Panc1 (cell line): ENCODE data around the gene COIL. TPM values are rescaled to one million over a fixed set of nuclear protein-coding genes. Genes with fewer than 3 reads are reported as not detected.

Source experiments
- ATAC-seq: fragments of 200-7000 bp; cut with Tn5 transposase; 2 replicates; pipeline ENCODE4 v1.9.1; 2020; ENCODE audit warnings: mild to moderate bottlenecking, moderate library complexity
- BruUV-seq: library from RNA; stranded (reverse); fragments of 400-500 nt; replicated peaks from 2 replicates; lab custom pipeline; 2021; lab: Mats Ljungman, UMichigan
- CTCF ChIA-PET: fragments of 300-600 bp; sonication (Branson Sonifier 250); formaldehyde crosslinking; loops from one replicate; lab custom pipeline; 2022; ENCODE audit warnings: antibody characterized with exemption; lab: Charles Lee
- POLR2A ChIA-PET: fragments of 300-600 bp; sonication (Branson Sonifier 250); formaldehyde crosslinking; loops from one replicate; lab custom pipeline; 2022; ENCODE audit warnings: antibody characterized with exemption; lab: Charles Lee
- DNase-seq: peaks from one replicate; pipeline ENCODE4 v3.0.0-alpha.2; 2010; ENCODE audit warnings: low read depth, low spot score
- H3K27ac ChIP-seq: 2 replicates; pipeline ENCODE4 v1.5.1; 2011; ENCODE audit warnings: mild to moderate bottlenecking, low read length, inconsistent platforms
- H3K27me3 ChIP-seq: fragments of 200-500 bp; sonication (Bioruptor generic); 2 replicates; pipeline ENCODE4 v1.6.0; 2014; ENCODE audit warnings: low read length, inconsistent platforms; ENCODE audit not compliant: control insufficient read depth, insufficient read depth
- H3K36me3 ChIP-seq: fragments of 200-500 bp; sonication (Bioruptor generic); 2 replicates; pipeline ENCODE4 v1.5.1; 2014; ENCODE audit warnings: inconsistent platforms, mild to moderate bottlenecking, low read length, moderate library complexity; ENCODE audit not compliant: control insufficient read depth, insufficient read depth
- H3K4me1 ChIP-seq: 2 replicates; pipeline ENCODE4 v1.5.1; 2011; ENCODE audit warnings: inconsistent platforms, mild to moderate bottlenecking, low read length, moderate library complexity; ENCODE audit not compliant: control insufficient read depth, insufficient read depth
- H3K4me3 ChIP-seq, 2 experiments: 2 replicates each; pipeline ENCODE4 v1.5.1; 2011 to 2012; ENCODE audit warnings: low read depth in 2 of 2, low read length in 2 of 2, mild to moderate bottlenecking in 2 of 2, inconsistent platforms in 1 of 2, moderate library complexity in 1 of 2
- H3K9me3 ChIP-seq: fragments of 200-500 bp; sonication (Bioruptor generic); 2 replicates; pipeline ENCODE4 v1.5.1; 2014; ENCODE audit warnings: low read depth, mild to moderate bottlenecking, inconsistent platforms, low read length, moderate library complexity; ENCODE audit not compliant: control insufficient read depth, insufficient read depth
- POLR2AphosphoS5 ChIP-seq: IDR thresholded peaks from 2 replicates; pipeline ENCODE4 v1.6.1; 2012; ENCODE audit warnings: mild to moderate bottlenecking, low read depth, low read length, moderate library complexity
- SIN3A ChIP-seq: IDR thresholded peaks from 2 replicates; pipeline ENCODE4 v1.6.1; 2012; ENCODE audit warnings: low read depth, mild to moderate bottlenecking, low read length, moderate library complexity, borderline replicate concordance; ENCODE audit not compliant: insufficient read depth
- TCF7L2 ChIP-seq: IDR thresholded peaks from 2 replicates; pipeline ENCODE4 v1.6.1; 2011; ENCODE audit warnings: mild to moderate bottlenecking, low read depth, low read length, inconsistent platforms
- in situ Hi-C: cut with HindIII; loops from 2 replicates; pipeline ENCODE4 v1.10.0; 2016; ENCODE audit warnings: low sequenced_read_pairs, low pct_unique_long_range_greater_than_20kb
- intact Hi-C: fragments of 100-400 bp; cut with micrococcal nuclease; formaldehyde crosslinking; loops from one replicate; pipeline ENCODE4 v1.10.0; 2022; ENCODE audit not compliant: unreplicated experiment
- total RNA-seq: library from RNA; stranded (reverse); gene quantifications from one replicate; pipeline ENCODE4 v1.2.1, GENCODE V29; 2021; ENCODE audit not compliant: unreplicated experiment
- TF ChIP-seq, protein P1 (sequence below): fragments of 450-650 bp; IDR thresholded peaks from 2 replicates; pipeline ENCODE4 v1.5.1; 2017; ENCODE audit warnings: mild to moderate bottlenecking
- TF ChIP-seq, protein P2 (sequence below), 2 experiments: IDR thresholded peaks; 2 replicates each; pipeline ENCODE4 v1.6.1; 2011 to 2012; ENCODE audit warnings: low read depth in 2 of 2, control low read depth in 1 of 2, low read length in 1 of 2, mild to moderate bottlenecking in 1 of 2, moderate library complexity in 1 of 2; ENCODE audit not compliant: insufficient read depth in 1 of 2

Gene COIL
- total RNA-seq, 1 experiment from 2014 or later: 32.9 TPM

- BruUV-seq: TSS peak; percentile 61
- TF ChIP-seq, protein P1, sequence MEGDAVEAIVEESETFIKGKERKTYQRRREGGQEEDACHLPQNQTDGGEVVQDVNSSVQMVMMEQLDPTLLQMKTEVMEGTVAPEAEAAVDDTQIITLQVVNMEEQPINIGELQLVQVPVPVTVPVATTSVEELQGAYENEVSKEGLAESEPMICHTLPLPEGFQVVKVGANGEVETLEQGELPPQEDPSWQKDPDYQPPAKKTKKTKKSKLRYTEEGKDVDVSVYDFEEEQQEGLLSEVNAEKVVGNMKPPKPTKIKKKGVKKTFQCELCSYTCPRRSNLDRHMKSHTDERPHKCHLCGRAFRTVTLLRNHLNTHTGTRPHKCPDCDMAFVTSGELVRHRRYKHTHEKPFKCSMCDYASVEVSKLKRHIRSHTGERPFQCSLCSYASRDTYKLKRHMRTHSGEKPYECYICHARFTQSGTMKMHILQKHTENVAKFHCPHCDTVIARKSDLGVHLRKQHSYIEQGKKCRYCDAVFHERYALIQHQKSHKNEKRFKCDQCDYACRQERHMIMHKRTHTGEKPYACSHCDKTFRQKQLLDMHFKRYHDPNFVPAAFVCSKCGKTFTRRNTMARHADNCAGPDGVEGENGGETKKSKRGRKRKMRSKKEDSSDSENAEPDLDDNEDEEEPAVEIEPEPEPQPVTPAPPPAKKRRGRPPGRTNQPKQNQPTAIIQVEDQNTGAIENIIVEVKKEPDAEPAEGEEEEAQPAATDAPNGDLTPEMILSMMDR: no peak
- TF ChIP-seq TCF7L2 (no peak), SIN3A (no peak), POLR2AphosphoS5 (no peak)
- TF ChIP-seq, protein P2, sequence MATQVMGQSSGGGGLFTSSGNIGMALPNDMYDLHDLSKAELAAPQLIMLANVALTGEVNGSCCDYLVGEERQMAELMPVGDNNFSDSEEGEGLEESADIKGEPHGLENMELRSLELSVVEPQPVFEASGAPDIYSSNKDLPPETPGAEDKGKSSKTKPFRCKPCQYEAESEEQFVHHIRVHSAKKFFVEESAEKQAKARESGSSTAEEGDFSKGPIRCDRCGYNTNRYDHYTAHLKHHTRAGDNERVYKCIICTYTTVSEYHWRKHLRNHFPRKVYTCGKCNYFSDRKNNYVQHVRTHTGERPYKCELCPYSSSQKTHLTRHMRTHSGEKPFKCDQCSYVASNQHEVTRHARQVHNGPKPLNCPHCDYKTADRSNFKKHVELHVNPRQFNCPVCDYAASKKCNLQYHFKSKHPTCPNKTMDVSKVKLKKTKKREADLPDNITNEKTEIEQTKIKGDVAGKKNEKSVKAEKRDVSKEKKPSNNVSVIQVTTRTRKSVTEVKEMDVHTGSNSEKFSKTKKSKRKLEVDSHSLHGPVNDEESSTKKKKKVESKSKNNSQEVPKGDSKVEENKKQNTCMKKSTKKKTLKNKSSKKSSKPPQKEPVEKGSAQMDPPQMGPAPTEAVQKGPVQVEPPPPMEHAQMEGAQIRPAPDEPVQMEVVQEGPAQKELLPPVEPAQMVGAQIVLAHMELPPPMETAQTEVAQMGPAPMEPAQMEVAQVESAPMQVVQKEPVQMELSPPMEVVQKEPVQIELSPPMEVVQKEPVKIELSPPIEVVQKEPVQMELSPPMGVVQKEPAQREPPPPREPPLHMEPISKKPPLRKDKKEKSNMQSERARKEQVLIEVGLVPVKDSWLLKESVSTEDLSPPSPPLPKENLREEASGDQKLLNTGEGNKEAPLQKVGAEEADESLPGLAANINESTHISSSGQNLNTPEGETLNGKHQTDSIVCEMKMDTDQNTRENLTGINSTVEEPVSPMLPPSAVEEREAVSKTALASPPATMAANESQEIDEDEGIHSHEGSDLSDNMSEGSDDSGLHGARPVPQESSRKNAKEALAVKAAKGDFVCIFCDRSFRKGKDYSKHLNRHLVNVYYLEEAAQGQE (IDR thresholded peaks at IDR 0.05; ENCODE audit: insufficient read depth in 1 of 2, low read depth in 2 of 2, low read length in 1 of 2): no peak
- H3K27ac ChIP-seq: peak overlapping the region; percentile 99
- CTCF ChIA-PET: no interaction called here
- in situ Hi-C loops: no loop called here
- H3K4me1 ChIP-seq: peaks cover 30% of the 10 kb centered on the region
- H3K27me3 ChIP-seq: no peaks in the 10 kb centered on the region
- peak overlapping the region; percentile 78 to 81 for H3K4me3 ChIP-seq
- H3K9me3 ChIP-seq: peaks cover 4% of the 10 kb centered on the region; the same call in 1 of the 2 replicates
- H3K36me3 ChIP-seq: peaks cover 8% of the 10 kb centered on the region
- POLR2A ChIA-PET: interaction anchor here (0.7 kb wide), 1 partner anchor 15 kb away, joined by 7 read pairs; no protein-coding TSS in a partner anchor
- DNase-seq: no peak
- no peak for ATAC-seq
- intact Hi-C loops: no loop called here
These were observed 48.5 kb downstream of the COIL start for GRCh38 chr17:56912105-56912999.

- no peak for ATAC-seq
- ChIA-PET POLR2A (interaction anchor here (0.5 kb wide), 1 partner anchor 53 kb away, joined by 11 read pairs; no protein-coding TSS in a partner anchor), CTCF (interaction anchor here (0.6 kb wide), 1 partner anchor 32 kb away, joined by 3 read pairs; no protein-coding TSS in a partner anchor)
- DNase-seq: no peak
- Histone ChIP-seq H3K27me3 (no peaks in the 10 kb centered on the region), H3K27ac (peak overlapping the region; percentile 55), H3K4me3 (peak overlapping the region; percentile 8 to 34; a peak in 3 of 4 replicates), H3K4me1 (peaks cover 17% of the 10 kb centered on the region), H3K36me3 (peaks cover 18% of the 10 kb centered on the region), H3K9me3 (no peaks in the 10 kb centered on the region)
- in situ Hi-C loops: no loop called here
- TF ChIP-seq, protein P1: no peak
- TF ChIP-seq POLR2AphosphoS5 (no peak), TCF7L2 (no peak), SIN3A (no peak)
- TF ChIP-seq, protein P2 (IDR thresholded peaks at IDR 0.05; ENCODE audit: insufficient read depth in 1 of 2, low read depth in 2 of 2, low read length in 1 of 2): no peak
- no TSS peak for BruUV-seq
- intact Hi-C loops: no loop called here
These were observed 50.2 kb downstream of the COIL start for GRCh38 chr17:56910509-56911235.
